Neural cell (in vitro differentiated cells): Measurements from ENCODE around the gene LPP.

ENCODE experiments used
- CTCF ChIP-seq: fragments of 450-650 bp; IDR thresholded peaks from 2 replicates; pipeline ENCODE4 v1.5.1; 2014; ENCODE audit warnings: antibody characterized with exemption, mild to moderate bottlenecking, moderate library complexity; ENCODE audit not compliant: poor library complexity, severe bottlenecking
- EP300 ChIP-seq: fragments of 450-650 bp; conservative IDR thresholded peaks from 2 replicates; pipeline ENCODE4 v1.6.1; 2014; ENCODE audit warnings: antibody characterized with exemption, mild to moderate bottlenecking, moderate library complexity; ENCODE audit not compliant: poor library complexity, severe bottlenecking
- EZH2 ChIP-seq: fragments of 200-600, 300-800 bp; shearing (Covaris generic), sonication (generic); IDR thresholded peaks from 2 replicates; pipeline ENCODE4 v1.6.1; 2014; ENCODE audit warnings: antibody characterized with exemption, low read length, borderline replicate concordance, mild to moderate bottlenecking; ENCODE audit not compliant: insufficient read depth, poor library complexity, severe bottlenecking

DNA sequence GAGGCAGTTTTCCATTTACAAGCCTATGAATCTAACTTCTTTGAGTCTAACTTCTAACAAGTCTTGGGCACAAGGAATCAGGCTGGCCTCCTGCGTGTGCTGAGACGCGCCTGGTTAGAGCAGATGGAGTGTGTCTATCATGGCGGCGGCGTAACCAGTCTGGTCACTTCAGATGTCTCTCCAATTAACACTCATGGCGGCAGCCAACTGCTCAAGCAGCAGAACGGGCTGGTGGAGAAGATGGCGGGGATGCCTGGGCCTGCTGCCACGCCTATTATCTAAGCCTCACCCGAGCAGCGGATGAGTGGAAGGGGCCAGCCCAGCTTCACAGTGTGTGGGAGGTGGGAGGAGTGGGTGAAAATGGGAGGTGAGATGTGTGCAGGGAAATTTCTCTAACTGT is 771.4 kb downstream of the LPP start:
- TF ChIP-seq CTCF, result no peak
- no peak for TF ChIP-seq EZH2
- no peak for TF ChIP-seq EP300
